GM18526 (cell line): ENCODE results near the gene RND2.

Source experiments
- POLR2A ChIP-seq: IDR thresholded peaks from 3 replicates; pipeline ENCODE4 v1.6.1; 2011; ENCODE audit not compliant: insufficient read length; ENCODE audit errors: extremely low read depth

RND2 gene

DNA sequence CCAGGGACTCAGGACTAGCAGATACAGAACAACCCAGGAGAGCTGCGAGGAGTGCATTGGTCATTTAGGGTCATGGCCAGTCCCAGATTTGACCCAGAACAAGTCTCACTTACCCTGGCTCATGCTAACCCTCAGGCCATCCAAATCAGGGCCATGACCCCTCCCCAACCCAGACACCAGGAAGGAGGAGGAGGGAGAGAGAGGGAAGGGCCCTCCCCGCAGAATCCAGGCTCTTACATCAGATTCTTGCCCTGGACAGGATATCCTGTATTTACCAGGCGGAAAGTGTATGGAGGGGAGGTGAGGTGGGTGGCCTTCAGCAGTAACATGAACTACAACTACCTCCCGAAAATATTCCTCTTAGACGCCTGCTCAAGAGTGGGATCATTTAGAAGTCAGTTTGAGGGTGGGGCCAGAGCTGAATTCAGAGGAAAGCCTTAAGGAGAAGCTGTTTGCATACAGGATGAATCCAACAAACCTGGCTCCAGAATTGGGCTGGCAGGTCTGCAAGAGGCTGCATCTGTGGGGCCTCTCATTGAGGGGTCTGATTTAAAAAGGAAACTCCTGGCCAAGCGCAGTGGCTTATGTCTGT lies 4.9 kb upstream of the RND2 start:
- TF ChIP-seq POLR2A: no peak

DNA sequence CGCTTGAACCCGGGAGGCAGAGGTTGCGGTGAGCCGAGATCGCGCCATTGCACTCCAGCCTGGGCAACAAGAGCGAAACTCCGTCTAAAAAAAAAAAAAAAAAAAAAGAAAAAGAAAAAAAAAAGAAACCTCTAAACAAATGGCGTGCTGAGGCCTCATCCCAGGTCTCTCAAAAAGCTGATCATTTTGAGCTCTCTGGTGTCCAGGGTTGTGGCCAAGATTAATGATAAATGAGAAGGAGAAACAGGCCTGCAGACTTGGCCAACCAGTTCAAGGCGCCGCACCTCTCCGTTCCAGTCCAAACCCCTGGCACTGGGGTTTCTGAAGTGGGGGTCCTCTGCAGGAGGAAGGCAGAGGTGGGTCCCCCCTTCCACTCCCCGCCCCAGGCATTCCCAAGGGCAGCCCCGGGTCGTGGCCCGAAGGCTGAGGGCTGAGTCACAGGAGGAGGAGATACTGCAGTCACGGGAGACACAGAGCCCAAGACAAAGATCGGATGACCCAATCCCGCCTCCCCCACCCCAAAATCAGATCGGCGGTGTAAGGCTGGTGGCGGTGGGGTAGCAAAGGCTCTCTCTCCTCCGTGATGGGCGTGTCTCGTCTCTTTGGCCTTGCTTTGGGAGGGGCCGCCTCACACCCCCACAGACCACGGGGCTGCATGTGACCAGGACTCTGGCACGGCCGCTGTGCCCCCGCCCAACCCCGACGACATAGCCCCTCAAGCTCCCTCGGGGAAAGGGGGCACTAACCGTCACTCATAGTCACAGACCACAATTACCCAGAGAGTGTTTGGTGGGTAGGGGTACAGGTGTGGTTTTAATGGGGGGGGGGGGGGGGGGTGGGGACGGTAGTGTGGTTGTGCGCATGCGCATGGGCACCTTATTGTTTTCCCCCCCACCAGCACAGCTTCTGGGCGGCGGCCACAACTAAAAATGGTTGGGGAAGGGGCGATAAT lies 4.0 kb upstream of the RND2 start:
- no peak for TF ChIP-seq POLR2A

DNA sequence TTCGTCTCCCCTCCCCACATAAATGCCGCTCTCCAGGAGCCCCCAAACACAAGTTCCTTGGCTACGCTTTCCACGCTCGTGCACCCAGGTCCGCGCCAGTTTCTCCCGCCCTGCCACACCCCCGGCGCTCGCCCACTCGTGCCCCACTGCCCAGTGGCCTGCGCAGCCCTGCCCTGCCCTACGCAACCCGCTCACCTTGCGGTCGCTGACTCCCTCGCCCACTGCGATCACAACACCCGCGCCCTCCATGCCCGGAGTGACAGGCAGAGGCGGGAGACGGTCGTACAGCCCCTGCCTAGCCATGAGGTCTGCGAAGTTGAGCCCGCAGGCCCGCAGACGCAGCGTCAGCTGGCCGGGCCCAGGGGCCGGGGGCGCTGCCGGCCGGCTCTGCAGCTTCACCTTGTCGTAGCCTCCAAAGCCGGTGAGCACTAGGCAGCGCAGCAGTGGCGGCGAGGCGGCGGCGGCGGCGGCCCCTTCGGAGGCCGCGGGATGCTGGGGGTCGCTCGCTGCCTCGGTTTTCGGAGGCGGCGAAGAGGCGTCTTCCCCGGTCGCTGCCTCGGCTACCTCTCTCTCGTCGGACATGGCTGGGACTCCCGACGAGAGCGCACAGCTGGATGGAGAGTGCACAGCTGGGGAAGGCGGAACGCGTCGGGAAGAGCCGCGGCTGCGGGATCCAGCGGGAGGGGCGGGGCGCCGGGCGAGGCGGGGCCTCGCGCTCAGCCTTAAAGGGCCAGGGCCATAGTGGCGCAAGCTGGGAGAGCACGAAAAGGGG lies 3.1 kb upstream of the RND2 start, which contains the start of gene VAT1:
TSS of gene VAT1 (minus strand) at position 645 of the 772 bp plus-strand sequence. CDS start at position 582, 63 bp downstream.
- TF ChIP-seq POLR2A: no peak

DNA sequence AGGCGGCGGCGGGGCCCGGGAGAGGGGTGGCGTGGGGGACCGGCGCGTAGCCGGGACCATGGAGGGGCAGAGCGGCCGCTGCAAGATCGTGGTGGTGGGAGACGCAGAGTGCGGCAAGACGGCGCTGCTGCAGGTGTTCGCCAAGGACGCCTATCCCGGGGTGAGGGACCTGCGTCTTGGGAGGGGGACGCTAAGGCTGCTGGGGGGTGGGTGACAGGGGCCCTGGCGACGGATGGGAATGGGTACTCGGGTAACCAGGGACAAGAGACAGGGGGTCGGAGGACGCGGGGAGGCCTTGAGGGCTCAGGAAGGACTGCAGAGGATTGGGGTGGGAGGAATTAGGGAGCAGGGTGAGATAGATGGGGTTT lies 243 bp downstream of the RND2 start:
- TF ChIP-seq POLR2A: no peak

DNA sequence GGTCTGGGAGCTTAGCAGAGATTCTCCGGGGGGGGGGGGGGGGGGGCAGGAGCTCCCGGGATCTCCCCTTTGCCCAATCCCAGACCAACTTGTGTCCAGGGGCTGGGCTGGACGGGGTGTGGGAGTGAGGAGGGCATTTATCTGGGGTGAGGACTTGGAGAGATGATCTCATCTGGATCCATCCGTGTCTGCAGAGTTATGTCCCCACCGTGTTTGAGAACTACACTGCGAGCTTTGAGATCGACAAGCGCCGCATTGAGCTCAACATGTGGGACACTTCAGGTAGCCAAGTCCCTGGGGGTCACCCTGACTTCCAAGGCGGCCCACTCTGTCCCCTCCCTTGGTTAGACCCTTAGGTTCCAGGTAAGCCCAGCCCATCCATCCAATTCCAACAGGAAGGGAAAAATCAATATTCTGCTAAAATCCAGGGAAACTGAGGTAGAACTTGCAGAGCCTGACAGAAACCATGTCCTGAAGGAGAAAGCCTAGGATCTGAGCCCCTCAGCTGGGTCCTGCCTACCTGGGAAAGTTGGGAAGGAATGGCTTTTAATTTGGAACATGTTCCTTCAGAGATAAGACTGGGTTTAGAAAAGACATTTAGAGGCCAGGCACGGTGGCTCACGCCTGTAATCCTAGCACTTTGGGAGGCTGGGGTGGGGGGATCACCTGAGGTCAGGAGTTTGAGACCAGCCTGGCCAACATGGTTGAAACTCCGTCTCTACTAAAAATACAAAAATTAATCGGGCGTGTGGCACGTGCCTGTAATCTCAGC lies 921 bp downstream of the RND2 start:
- TF ChIP-seq POLR2A: no peak

DNA sequence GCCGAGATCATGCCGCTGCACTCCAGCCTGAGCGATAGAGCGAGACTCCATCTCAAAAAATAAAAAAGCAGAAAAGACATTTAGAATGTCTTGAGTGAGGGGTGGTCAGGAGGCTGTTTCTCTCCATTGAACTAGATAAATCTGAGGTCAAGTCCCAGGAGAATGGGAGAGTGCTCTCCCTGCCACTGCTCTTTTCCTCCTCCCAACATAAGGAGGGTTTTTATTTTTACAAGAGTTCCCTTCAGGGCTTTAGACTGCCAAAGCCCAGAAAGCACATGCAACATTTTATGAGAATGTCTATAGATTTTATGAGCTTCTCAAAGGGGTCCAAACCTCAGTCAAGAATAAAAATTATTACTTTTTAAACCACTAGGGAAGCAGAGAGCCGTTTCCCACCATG lies 1.6 kb downstream of the RND2 start:
- TF ChIP-seq POLR2A: no peak

DNA sequence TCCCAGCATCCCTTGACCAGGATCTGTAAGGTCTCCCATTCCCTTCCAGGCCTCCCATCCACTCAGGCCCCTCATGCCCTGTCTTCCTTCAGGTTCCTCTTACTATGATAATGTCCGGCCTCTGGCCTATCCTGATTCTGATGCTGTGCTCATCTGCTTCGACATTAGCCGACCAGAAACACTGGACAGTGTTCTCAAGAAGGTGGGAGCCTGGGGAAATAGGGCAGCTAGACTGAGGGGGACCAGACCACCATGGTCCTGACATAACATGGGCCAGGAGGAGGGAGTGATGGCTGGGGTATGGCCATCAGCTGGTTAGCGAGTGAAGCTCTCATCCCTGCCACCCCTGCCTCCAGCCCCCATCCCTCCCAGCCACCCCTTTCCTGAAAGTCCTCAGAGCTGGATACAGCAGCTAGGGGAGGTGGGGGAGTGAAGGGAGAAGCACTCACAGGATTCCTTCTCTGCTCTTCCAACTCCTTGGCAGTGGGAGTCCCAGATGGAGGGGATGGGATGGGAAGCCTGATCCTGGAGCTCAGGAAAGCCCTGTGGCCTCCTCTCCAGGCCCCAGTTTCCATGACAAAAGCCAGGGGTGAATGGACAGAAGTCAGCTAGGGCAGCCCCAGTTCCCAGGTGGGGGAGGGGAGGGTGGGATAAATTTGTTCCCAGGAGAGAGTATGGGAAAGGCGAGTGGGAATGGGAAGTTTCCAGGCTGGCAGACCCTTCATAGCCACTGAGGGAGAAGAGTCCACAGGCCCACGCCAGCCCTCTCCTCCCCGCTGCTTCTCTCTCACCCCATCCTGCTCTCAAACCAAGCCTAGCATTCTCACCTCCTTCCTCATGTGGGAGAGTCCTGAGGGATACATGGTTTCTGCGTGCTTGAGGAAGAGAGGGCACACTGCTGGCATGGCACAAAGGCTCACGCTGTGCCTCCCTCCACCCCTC lies 2.3 kb downstream of the RND2 start:
- TF ChIP-seq POLR2A: no peak

DNA sequence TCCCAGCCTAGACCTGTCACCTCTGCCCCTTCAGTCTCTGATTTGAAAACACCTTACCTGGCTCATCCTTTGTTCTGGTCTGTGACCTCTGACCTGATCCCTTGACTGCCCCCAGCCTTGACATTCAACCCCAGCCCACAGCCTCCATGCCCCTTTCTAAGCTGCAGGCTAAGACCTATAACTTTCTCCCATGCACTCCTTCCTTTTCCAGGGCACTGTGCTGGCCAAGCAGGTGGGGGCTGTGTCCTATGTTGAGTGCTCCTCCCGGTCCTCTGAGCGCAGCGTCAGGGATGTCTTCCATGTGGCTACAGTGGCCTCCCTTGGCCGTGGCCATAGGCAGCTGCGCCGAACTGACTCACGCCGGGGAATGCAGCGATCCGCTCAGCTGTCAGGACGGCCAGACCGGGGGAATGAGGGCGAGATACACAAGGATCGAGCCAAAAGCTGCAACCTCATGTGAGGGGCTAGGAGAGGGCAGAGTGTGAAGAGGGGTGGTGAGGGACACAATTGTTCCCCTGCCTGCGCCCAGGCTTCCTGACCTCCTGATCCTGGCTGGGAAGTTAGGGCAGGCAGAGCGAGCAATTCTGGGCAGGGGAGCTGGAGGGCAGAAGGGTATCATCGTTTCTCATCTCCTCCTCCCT lies 3.3 kb downstream of the RND2 start:
- no peak for TF ChIP-seq POLR2A

DNA sequence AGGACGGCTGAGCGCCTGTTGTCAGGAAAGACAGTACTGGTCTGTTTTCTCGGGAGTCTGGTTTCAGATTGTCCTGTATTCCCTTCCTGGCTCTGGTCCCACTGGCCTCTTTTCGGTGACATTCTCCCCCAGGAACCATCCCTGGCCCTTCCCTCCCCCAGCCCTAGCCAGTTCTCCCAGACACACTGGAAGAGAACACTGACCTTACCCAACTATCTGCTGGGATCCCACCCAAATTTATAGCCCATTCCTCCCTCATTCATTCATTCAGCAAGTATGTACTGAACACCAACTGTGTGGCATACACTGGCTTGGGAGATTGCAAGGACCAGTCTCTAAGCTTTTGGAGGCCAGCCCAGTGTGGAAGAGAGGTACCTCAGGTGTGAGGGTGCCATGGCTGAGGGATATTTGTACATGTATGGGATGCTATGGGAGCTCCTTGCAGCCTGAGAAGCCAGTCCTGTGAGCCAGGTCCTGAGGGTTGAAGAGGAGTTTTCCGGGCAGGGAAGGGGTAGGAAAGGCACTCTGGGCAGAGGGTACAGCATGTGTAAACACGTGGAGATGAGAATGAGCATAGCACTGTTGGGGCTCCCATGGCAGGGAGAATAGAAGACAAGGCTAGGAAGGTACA lies 5.2 kb downstream of the RND2 start:
- TF ChIP-seq POLR2A: no peak

DNA sequence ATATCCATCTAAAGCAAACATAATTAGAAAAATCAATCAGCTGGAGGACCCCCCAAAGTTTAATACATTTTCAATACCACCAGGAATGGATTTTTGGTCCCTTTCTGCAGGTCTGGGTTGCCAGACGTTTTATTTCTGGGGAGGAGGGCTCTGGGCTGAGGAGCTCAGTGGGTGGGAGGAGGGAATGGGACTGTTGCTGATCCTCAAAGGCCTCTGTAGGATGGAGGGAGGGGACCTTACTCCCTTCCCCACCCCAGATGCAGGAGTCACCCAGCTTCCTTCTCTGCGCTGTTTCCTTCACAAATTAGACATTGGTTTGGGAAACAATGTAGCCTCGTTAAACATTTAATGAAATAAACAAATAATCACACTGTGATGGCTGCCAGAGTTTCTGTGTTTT lies 6.6 kb downstream of the RND2 start:
- TF ChIP-seq POLR2A: no peak

DNA sequence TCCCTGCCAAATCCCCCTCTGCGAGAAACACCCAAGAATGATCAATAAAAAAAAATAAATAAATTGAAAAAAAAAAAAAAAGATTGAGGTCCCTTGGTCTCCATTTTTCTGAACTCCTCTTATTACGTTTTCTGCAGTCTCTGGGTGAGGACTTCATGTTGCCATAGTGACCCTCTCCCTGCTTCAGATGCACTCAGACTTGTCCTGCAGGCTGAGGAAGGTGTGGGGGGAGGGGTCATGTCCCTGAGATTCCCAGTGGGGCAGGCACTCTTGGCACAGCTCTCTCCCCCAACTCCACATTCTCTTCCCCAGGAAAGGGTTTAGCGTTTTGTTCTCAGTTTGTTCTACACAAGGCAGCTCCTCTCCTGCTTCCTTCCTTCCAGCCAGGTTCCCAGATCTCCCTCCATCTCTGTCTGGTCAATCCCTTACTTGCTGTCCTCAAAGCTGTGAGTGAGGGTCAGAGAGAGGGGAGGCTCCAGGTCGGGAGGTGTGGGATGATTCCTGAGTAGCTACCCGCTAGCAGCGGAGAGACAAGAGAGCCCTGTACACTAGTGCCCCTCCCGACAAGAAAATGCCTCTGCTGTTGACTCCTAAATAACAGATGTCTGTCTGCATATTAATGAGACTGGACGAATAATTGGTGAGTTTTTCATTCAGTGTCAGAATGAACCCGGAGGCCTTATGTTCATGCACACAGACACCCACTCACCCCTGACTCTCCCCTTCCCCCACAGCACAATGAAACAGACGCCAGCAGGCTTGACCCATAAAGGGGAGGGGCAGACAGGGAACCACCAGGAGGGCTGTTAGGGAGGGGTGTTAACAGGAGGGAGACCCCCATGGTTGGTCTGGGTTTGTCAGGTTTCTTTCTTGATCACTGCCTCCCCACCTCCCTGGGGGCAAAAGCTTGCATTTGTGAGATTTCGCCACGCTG lies 9.2 kb downstream of the RND2 start:
- TF ChIP-seq POLR2A: no peak

DNA sequence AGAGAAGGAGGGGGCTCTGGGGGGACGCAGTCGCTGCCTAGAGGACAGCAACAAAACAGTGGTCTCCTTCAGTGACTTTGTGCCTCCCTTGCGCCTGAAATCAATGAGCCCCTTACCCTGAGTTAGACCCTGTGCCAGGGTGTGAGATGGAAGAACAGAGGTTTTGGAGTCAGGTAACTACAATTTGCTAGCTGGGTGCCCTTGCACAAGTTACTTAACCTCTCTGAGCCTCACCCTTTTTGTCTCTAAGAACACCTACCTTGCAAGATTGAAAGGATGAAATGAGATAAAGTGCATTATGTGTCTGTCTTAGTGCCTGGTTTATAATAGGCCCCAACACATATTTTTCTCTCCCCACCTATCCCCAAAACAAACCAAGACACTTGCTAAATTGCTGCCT lies 9.9 kb downstream of the RND2 start:
- no peak for TF ChIP-seq POLR2A

DNA sequence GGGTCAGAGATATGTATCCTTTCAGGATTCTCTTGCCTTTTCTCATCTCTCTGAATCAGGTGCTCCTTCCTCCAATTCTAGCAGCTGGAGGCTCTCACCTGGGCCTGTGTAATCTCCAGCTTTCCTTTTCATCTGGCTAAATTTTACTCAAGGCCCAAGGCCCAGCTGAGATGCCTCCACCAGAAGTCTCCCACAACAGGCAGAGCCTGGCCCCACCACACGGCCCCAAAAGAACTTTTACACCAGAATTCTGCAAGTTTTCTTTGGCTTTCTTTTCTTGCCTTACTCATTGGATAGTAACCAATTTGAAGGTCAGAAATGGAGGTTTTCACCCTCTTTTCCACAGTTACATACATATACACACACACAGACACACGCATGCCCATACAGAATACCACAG lies 14.6 kb downstream of the RND2 start:
- no peak for TF ChIP-seq POLR2A
